Gastroesophageal sphincter (tissue), 4 donors: ENCODE results near the gene GPRC5D. TPM values are rescaled to one million over a fixed set of nuclear protein-coding genes. Genes with fewer than 3 reads are reported as not detected.

ENCODE experiments used
- ATAC-seq: fragments of 150-250 bp; one replicate; pipeline ENCODE4 v1.9.1; 2016; ENCODE audit warnings: mild to moderate bottlenecking, moderate library complexity
- H3K27ac ChIP-seq, 4 donors: fragments of 200-600 bp; sonication (generic) in 3 of 4; 1 replicate in 3 of 4; 2 replicates in 1 of 4; pipeline ENCODE4 v1.5.1; 2016 to 2019
- H3K27me3 ChIP-seq: fragments of 200-600 bp; sonication (generic); one replicate; pipeline ENCODE4 v1.5.1; 2019
- H3K36me3 ChIP-seq, 2 donors: fragments of 200-600 bp; sonication (generic); one replicate each; pipeline ENCODE4 v1.5.1; 2019; ENCODE audit warnings: control low read depth in 1 of 2
- H3K4me1 ChIP-seq, 3 donors: fragments of 200-600 bp; sonication (generic); 1 replicate in 2 of 3; 2 replicates in 1 of 3; pipeline ENCODE4 v1.5.1; 2016 to 2019; ENCODE audit warnings: control low read depth in 2 of 3
- H3K4me3 ChIP-seq, 2 donors: fragments of 200-600 bp; sonication (generic); one replicate each; pipeline ENCODE4 v1.5.1; 2019; ENCODE audit warnings: mild to moderate bottlenecking in 1 of 2, moderate library complexity in 1 of 2
- H3K9me3 ChIP-seq, 3 donors: fragments of 200-600 bp; sonication (generic); one replicate each; pipeline ENCODE4 v1.5.1; 2017 to 2019; ENCODE audit warnings: control low read depth in 2 of 3
- EP300 ChIP-seq: sonication (generic); formaldehyde crosslinking; IDR thresholded peaks from one replicate; pipeline ENCODE4 v1.6.1; 2017; ENCODE audit warnings: antibody characterized with exemption, mild to moderate bottlenecking
- POLR2A ChIP-seq, 2 donors: fragments of 450-650 bp; IDR thresholded peaks; one replicate each; pipeline ENCODE4 v1.6.1; 2017; ENCODE audit warnings: antibody characterized with exemption in 2 of 2, mild to moderate bottlenecking in 2 of 2, moderate library complexity in 1 of 2
- POLR2AphosphoS5 ChIP-seq: sonication (generic); formaldehyde crosslinking; IDR thresholded peaks from one replicate; pipeline ENCODE4 v1.6.1; 2017; ENCODE audit warnings: antibody characterized with exemption
- WGBS, 2 donors: methylation state at CpG; one replicate each; pipeline ENCODE4 v1.1.5; 2018; ENCODE audit warnings: low coverage in 1 of 2; 5-methylcytosine and 5-hydroxymethylcytosine counted together
- small RNA-seq, 4 donors: library from RNA; depleted of rRNA; stranded (forward); fragments of <200 nt; gene quantifications; one replicate each; pipeline ENCODE3, GENCODE V24; 2016
- total RNA-seq, 4 donors: library from RNA; depleted of rRNA; stranded (reverse); fragments of >200 nt; gene quantifications; one replicate each; pipeline ENCODE4 v1.1.0, GENCODE V29; 2016
- TF ChIP-seq, protein P1 (sequence below), 4 experiments: fragments of 200-600 bp in 2 of 4; fragments of 450-650 bp in 2 of 4; sonication (generic) in 1 of 4; IDR thresholded peaks; one replicate each; pipeline ENCODE4 v1.5.1; 2017 to 2019; ENCODE audit warnings: antibody characterized with exemption in 4 of 4, mild to moderate bottlenecking in 2 of 4, moderate library complexity in 2 of 4

The GPRC5D gene
- total RNA-seq, 4 donors from 2014 or later: not detected

DNA sequence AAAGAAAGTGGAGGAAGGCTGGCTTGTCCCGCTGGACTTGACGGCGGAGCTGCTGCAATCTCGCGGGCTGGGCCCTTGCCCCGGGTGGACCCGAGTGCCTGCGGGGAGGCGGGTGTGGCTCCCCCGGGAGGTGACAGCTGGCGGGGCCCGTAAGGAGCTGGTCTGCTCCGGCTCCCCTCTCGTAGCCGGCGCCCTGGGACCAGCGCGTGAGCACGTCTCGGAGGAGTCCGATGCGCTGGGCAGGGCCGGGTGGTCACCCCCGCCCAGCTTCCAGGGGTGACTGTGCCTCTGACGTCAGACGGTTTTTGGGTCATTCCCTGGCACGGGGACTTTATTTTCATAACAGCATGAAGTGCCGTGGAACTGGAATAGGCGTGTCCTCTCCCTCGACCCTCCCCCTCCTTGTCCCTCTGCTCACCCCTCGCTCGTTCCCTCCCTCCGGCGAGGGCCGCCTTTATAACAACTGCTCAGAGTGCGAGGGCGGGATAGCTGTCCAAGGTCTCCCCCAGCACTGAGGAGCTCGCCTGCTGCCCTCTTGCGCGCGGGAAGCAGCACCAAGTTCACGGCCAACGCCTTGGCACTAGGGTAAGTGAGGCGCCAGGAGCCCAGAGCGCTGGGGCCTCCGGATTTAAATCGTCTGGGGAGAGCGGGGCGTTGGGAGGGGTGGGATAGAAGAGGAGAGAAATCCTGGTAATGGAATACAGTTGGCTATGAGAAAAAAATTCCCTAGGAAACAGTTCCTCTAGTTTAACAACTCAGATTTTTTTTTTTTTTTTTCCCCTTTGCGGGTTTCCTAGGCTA, 60.7 kb downstream of the GPRC5D start, which contains the start of gene GPRC5A:
TSS of gene GPRC5A (plus strand) at position 483 of the 801 bp plus-strand sequence. CDS start 16,688 bp downstream, outside the sequence.
- 5 to 7% methylated on average over 3 to 5 of the region's 50 CpGs for WGBS, 2 donors
- Histone ChIP-seq H3K27ac (peak within 1 kb of the TSS; percentile 26 to 81 (median 80)), H3K9me3 (no peaks in the 10 kb centered on the region), H3K36me3 (no peaks in the 10 kb centered on the region), H3K4me3 (peak within 1 kb of the TSS; percentile 42 to 68), H3K27me3 (peaks cover 8% of the 10 kb centered on the region), H3K4me1 (peaks cover 0 to 30% (median 0%) of the 10 kb centered on the region in 3 donors)
- TF ChIP-seq POLR2A (IDR thresholded peaks at IDR 0.05) (peak; percentile 52 to 57), POLR2AphosphoS5 (peak; percentile 89), EP300 (no peak)
- TF ChIP-seq, protein P1, sequence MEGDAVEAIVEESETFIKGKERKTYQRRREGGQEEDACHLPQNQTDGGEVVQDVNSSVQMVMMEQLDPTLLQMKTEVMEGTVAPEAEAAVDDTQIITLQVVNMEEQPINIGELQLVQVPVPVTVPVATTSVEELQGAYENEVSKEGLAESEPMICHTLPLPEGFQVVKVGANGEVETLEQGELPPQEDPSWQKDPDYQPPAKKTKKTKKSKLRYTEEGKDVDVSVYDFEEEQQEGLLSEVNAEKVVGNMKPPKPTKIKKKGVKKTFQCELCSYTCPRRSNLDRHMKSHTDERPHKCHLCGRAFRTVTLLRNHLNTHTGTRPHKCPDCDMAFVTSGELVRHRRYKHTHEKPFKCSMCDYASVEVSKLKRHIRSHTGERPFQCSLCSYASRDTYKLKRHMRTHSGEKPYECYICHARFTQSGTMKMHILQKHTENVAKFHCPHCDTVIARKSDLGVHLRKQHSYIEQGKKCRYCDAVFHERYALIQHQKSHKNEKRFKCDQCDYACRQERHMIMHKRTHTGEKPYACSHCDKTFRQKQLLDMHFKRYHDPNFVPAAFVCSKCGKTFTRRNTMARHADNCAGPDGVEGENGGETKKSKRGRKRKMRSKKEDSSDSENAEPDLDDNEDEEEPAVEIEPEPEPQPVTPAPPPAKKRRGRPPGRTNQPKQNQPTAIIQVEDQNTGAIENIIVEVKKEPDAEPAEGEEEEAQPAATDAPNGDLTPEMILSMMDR (IDR thresholded peaks at IDR 0.05): peak in 1 of 4 experiments; percentile 44
- ATAC-seq: peak; percentile 91

Small RNAs within 50 kb of the gene (small RNA-seq; reads per million reads assigned to genes)
- 0 reads per million in 4 donors for gene RF00604

Other genes with a start within 250 kb of the GPRC5D start
- gene CDKN1B, start 234.8 kb downstream of the GPRC5D start, total RNA-seq: 100 to 1,000 TPM in 1 of 4 donors, 10 to 100 TPM in 3; 62.6 to 103 (median 73.0) TPM
- 10 to 100 TPM; 16.2 to 33.4 (median 22.8) TPM for gene APOLD1, start 166.5 kb downstream of the GPRC5D start, total RNA-seq
- gene DDX47, start 138.8 kb downstream of the GPRC5D start, total RNA-seq: 10 to 100 TPM; 49.2 to 66.7 (median 60.2) TPM
- gene GPRC5A, start 60.6 kb downstream of the GPRC5D start, total RNA-seq: 10 to 100 TPM in 1 of 4 donors, 1 to 10 TPM in 3; 1.4 to 21.9 (median 3.0) TPM
- 10 to 100 TPM; 33.8 to 47.5 (median 41.9) TPM for gene HEBP1, start 48.1 kb upstream of the GPRC5D start, total RNA-seq
- 1 to 10 TPM; 4.7 to 6.5 (median 5.5) TPM for gene FAM234B, start 92.2 kb upstream of the GPRC5D start, total RNA-seq
- not detected for gene GSG1, start 151.5 kb upstream of the GPRC5D start, total RNA-seq
- gene EMP1, start 244.6 kb upstream of the GPRC5D start, total RNA-seq: 100 to 1,000 TPM in 3 of 4 donors, 10 to 100 TPM in 1; 50.0 to 482 (median 331) TPM